ENCODE measurements around the gene ARHGEF28. TPM values are rescaled to one million over a fixed set of nuclear protein-coding genes. Genes with fewer than 3 reads are reported as not detected.

The ARHGEF28 gene
- total RNA-seq, 1 donor from 2014 or later: 0.11 TPM

- no peaks in the 10 kb centered on the region for H3K36me3 Mint-ChIP-seq (ENCODE audit: low read depth)
- no peak overlapping the region for H3K4me3 Mint-ChIP-seq (ENCODE audit: low read depth)
- H3K27me3 Mint-ChIP-seq (ENCODE audit: low read depth): peaks cover 3% of the 10 kb centered on the region
- no peak for DNase-seq (ENCODE audit: low spot score)
- no peak overlapping the region for H3K27ac Mint-ChIP-seq
- intact Hi-C loops (cut with micrococcal nuclease): no loop called here
- no peaks in the 10 kb centered on the region for H3K9me3 Mint-ChIP-seq
- H3K4me1 Mint-ChIP-seq (ENCODE audit: low read depth): no peaks in the 10 kb centered on the region
Measured at GRCh38 chr5:73985145-73985544, 359.1 kb downstream of the ARHGEF28 start.

DNA sequence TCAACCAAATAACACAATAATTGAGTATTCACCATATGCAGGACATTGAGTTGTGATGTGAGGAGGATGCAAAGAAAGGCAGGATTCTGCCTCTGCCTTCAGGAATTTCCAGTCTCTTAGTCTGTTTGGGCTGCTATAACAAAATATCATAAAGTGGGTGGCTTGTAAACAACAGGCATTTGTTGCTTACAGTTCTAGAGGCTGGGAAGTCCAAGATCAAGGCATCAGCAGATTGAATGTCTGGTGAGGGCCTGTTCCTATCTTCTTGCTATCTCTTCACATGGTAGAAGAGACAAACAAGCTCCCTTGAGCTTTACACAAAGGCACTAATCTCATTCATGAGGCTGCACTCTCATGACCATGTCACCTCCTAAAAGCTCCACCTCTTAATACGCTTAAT is 360.7 kb downstream of the ARHGEF28 start:
- Mint-ChIP-seq H3K36me3 (ENCODE audit: low read depth) (no peaks in the 10 kb centered on the region), H3K9me3 (no peaks in the 10 kb centered on the region), H3K4me1 (ENCODE audit: low read depth) (no peaks in the 10 kb centered on the region), H3K27me3 (ENCODE audit: low read depth) (peaks cover 5% of the 10 kb centered on the region), H3K4me3 (ENCODE audit: low read depth) (no peak overlapping the region), H3K27ac (no peak overlapping the region)
- DNase-seq (ENCODE audit: low spot score): no peak
- intact Hi-C loops (cut with micrococcal nuclease): no loop called here

DNA sequence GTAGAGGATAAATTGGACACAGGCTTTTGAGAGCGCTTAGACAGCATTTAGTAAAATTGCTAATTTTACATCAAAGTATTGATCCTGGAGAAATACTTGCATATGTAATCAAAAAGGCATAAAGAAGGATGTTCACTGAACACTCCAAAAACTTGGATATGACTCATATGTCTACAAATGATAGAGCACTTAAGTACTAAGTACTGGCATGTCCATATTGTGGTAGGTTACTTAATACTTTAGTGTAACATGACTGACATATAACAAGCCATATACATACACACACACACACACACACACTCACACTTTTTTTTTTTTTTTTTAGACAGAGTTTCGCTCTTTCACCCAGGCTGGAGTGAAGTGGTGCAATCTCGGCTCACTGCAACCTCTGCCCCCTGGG is 361.9 kb downstream of the ARHGEF28 start:
- Mint-ChIP-seq H3K36me3 (ENCODE audit: low read depth) (no peaks in the 10 kb centered on the region), H3K4me1 (ENCODE audit: low read depth) (no peaks in the 10 kb centered on the region), H3K4me3 (ENCODE audit: low read depth) (no peak overlapping the region), H3K9me3 (no peaks in the 10 kb centered on the region), H3K27me3 (ENCODE audit: low read depth) (peaks cover 5% of the 10 kb centered on the region), H3K27ac (no peak overlapping the region)
- DNase-seq (ENCODE audit: low spot score): no peak
- intact Hi-C loops (cut with micrococcal nuclease): no loop called here

GRCh38 chr5:73989956-73990355 is 364.0 kb downstream of the ARHGEF28 start:
- Mint-ChIP-seq H3K27me3 (ENCODE audit: low read depth) (peaks cover 4% of the 10 kb centered on the region), H3K36me3 (ENCODE audit: low read depth) (no peaks in the 10 kb centered on the region), H3K27ac (no peak overlapping the region), H3K4me1 (ENCODE audit: low read depth) (no peaks in the 10 kb centered on the region), H3K4me3 (ENCODE audit: low read depth) (no peak overlapping the region), H3K9me3 (no peaks in the 10 kb centered on the region)
- no peak for DNase-seq (ENCODE audit: low spot score)
- intact Hi-C loops (cut with micrococcal nuclease): no loop called here

Other genes with a start within 250 kb of the ARHGEF28 start
- 0.11 and 0.25 TPM in 2 replicates for gene FOXD1, start 177.4 kb upstream of the ARHGEF28 start, total RNA-seq
- 967 and 969 TPM in 2 replicates for gene BTF3, start 127.8 kb upstream of the ARHGEF28 start, total RNA-seq
- gene ANKRA2, start 60.6 kb upstream of the ARHGEF28 start, total RNA-seq: 18.7 and 19.6 TPM in 2 replicates
- gene UTP15, start 60.5 kb upstream of the ARHGEF28 start, total RNA-seq: 46.0 and 47.0 TPM in 2 replicates